Stimulated activated CD4-positive, alpha-beta T cell treated with anti-CD3 and anti-CD28 coated beads, Interleukin-4, amount 100 ng/mL, for 24 hours (primary cell): ENCODE results near the gene ZNF775.

Source experiments
- DNase-seq: peaks from one replicate; pipeline ENCODE4 v3.0.0-alpha.2; 2020

Gene ZNF775

GRCh38 chr7:150369748-150370501 is 9.2 kb upstream of the ZNF775 start:
- DNase-seq, result no peak

- DNase-seq, result no peak
Observed at GRCh38 chr7:150370612-150371071, 8.5 kb upstream of the ZNF775 start.

- no peak for DNase-seq
Observed at GRCh38 chr7:150371131-150371995, 7.8 kb upstream of the ZNF775 start.

GRCh38 chr7:150371996-150372270 is 7.2 kb upstream of the ZNF775 start:
- no peak for DNase-seq

- DNase-seq, result no peak
Observed at GRCh38 chr7:150372271-150373048, 6.7 kb upstream of the ZNF775 start.

- no peak for DNase-seq
Observed at GRCh38 chr7:150373049-150373801, 5.9 kb upstream of the ZNF775 start.

- no peak for DNase-seq
Observed at GRCh38 chr7:150374026-150374425, 5.1 kb upstream of the ZNF775 start.

- DNase-seq, result no peak
Observed at GRCh38 chr7:150374472-150374871, 4.7 kb upstream of the ZNF775 start.

GRCh38 chr7:150375662-150376521 is 3.2 kb upstream of the ZNF775 start:
- peak; percentile 64 for DNase-seq

- DNase-seq, result no peak
Observed at GRCh38 chr7:150376560-150376959, 2.6 kb upstream of the ZNF775 start.

GRCh38 chr7:150377196-150377595 is 1.9 kb upstream of the ZNF775 start:
- DNase-seq, result no peak

GRCh38 chr7:150377635-150378034 is 1.5 kb upstream of the ZNF775 start:
- DNase-seq, result no peak

GRCh38 chr7:150378115-150378852 is 846 bp upstream of the ZNF775 start:
- peak; percentile 36 for DNase-seq

- peak; percentile 19 for DNase-seq
Observed at GRCh38 chr7:150379441-150380379, 580 bp downstream of the ZNF775 start.

GRCh38 chr7:150380463-150380862 is 1.3 kb downstream of the ZNF775 start:
- DNase-seq, result no peak

- DNase-seq, result no peak
Observed at GRCh38 chr7:150381096-150381495, 2.0 kb downstream of the ZNF775 start.

GRCh38 chr7:150381785-150382122 is 2.6 kb downstream of the ZNF775 start:
- DNase-seq, result no peak

GRCh38 chr7:150382123-150382843 is 3.2 kb downstream of the ZNF775 start:
- DNase-seq, result no peak

GRCh38 chr7:150382844-150383225 is 3.7 kb downstream of the ZNF775 start:
- no peak for DNase-seq
